Naive thymus-derived CD4-positive, alpha-beta T cell (primary cell): ENCODE data around the gene HERC6. TPM values are rescaled to one million over a fixed set of nuclear protein-coding genes. Genes with fewer than 3 reads are reported as not detected.
"Not testable (repeated sequence)": the region's sequence is repeated elsewhere in the genome, so short reads cannot be mapped to it uniquely, and the experiment has no call there.

Experiments
- ATAC-seq: fragments of 150-1000 bp; cut with Tn5 transposase; 2 replicates; pipeline ENCODE4 v1.10.0; 2021; ENCODE audit warnings: mild to moderate bottlenecking, moderate library complexity
- CTCF ChIA-PET: fragments of 350-600 bp; sonication (Branson Sonifier 250); formaldehyde crosslinking; loops from one replicate; lab custom pipeline; 2021; ENCODE audit warnings: antibody characterized with exemption; lab: Charles Lee
- POLR2A ChIA-PET: fragments of 350-600 bp; sonication (Branson Sonifier 250); formaldehyde crosslinking; loops from one replicate; lab custom pipeline; 2021; ENCODE audit warnings: antibody characterized with exemption, inconsistent platforms; lab: Charles Lee
- DNase-seq, 9 donors: peaks; one replicate each; pipeline versions ENCODE4 v3.0.0 to v3.0.0-alpha.2; 2020 to 2022; ENCODE audit warnings: mixed read lengths in 1 of 9
- H3K27ac ChIP-seq: one replicate; pipeline ENCODE4 v1.7.0; 2013; ENCODE audit warnings: mild to moderate bottlenecking, low read depth, low read length, moderate library complexity
- H3K27me3 ChIP-seq, 2 donors: one replicate each; pipeline ENCODE4 v1.7.0; 2013; ENCODE audit warnings: low read length in 2 of 2, mild to moderate bottlenecking in 2 of 2, moderate library complexity in 2 of 2; ENCODE audit not compliant: control insufficient read depth in 2 of 2, insufficient read depth in 2 of 2
- H3K36me3 ChIP-seq, 3 experiments: 1 replicate in 2 of 3; 2 replicates in 1 of 3; pipeline ENCODE4 v1.7.0; 2013; ENCODE audit warnings: low read length in 3 of 3, mild to moderate bottlenecking in 3 of 3, moderate library complexity in 1 of 3; ENCODE audit not compliant: insufficient read depth in 3 of 3, control insufficient read depth in 2 of 3
- H3K4me1 ChIP-seq, 2 donors: one replicate each; pipeline ENCODE4 v1.7.0; 2013; ENCODE audit warnings: low read length in 2 of 2, mild to moderate bottlenecking in 2 of 2, moderate library complexity in 1 of 2; ENCODE audit not compliant: control insufficient read depth in 2 of 2, insufficient read depth in 2 of 2
- H3K4me3 ChIP-seq: 2 replicates; pipeline ENCODE4 v1.7.0; 2013; ENCODE audit warnings: mild to moderate bottlenecking, low read length
- H3K9me3 ChIP-seq, 3 experiments: 1 replicate in 2 of 3; 2 replicates in 1 of 3; pipeline ENCODE4 v1.7.0; 2013; ENCODE audit warnings: low read length in 3 of 3; ENCODE audit not compliant: control insufficient read depth in 2 of 3
- H3K27ac Mint-ChIP-seq, 9 donors: one replicate each; pipeline ENCODE4 v1.8.0; 2020 to 2022; ENCODE audit warnings: mixed read lengths in 9 of 9, mild to moderate bottlenecking in 8 of 9, moderate library complexity in 5 of 9, inconsistent platforms in 2 of 9
- H3K27me3 Mint-ChIP-seq, 5 donors: one replicate each; pipeline ENCODE4 v1.8.0; 2021 to 2022; ENCODE audit warnings: mixed read lengths in 5 of 5, mild to moderate bottlenecking in 1 of 5
- H3K36me3 Mint-ChIP-seq, 5 donors: one replicate each; pipeline ENCODE4 v1.8.0; 2020 to 2022; ENCODE audit warnings: mixed read lengths in 5 of 5, mild to moderate bottlenecking in 3 of 5, inconsistent platforms in 1 of 5
- H3K4me1 Mint-ChIP-seq, 7 donors: one replicate each; pipeline ENCODE4 v1.8.0; 2020 to 2022; ENCODE audit warnings: mixed read lengths in 7 of 7, mild to moderate bottlenecking in 3 of 7, inconsistent platforms in 1 of 7
- H3K4me3 Mint-ChIP-seq, 10 donors: one replicate each; pipeline ENCODE4 v1.8.0; 2020 to 2022; ENCODE audit warnings: mild to moderate bottlenecking in 10 of 10, mixed read lengths in 10 of 10, moderate library complexity in 6 of 10, inconsistent platforms in 2 of 10
- H3K9me3 Mint-ChIP-seq, 11 donors: one replicate each; pipeline ENCODE4 v1.8.0; 2020 to 2022; ENCODE audit warnings: mixed read lengths in 11 of 11, mild to moderate bottlenecking in 4 of 11, inconsistent platforms in 1 of 11, moderate library complexity in 1 of 11
- intact Hi-C, 2 donors: fragments of 100-400 bp; cut with micrococcal nuclease; formaldehyde crosslinking; loops; one replicate each; pipeline ENCODE4 v1.15.1; 2023
- polyA plus RNA-seq, 2 donors: library from polyadenylated mRNA; unstranded; fragments of 300-500 nt; fragmentation: Illumina TruSeq; gene quantifications; one replicate each; pipeline ENCODE4 v1.2.3, GENCODE V29; 2021
- total RNA-seq, 6 experiments: library from RNA in 5 of 6; stranded (reverse) in 5 of 6; gene quantifications; 1 replicate in 5 of 6; 2 replicates in 1 of 6; pipeline ENCODE4 v1.2.3 and lab custom pipeline; 2021 to 2026

Gene HERC6
- total RNA-seq (10 to 100 TPM; 12.6 to 43.5 (median 23.0) TPM), polyA plus RNA-seq (10 to 100 TPM; 14.6 to 20.0 TPM), total RNA-seq (lab: John Stamatoyannopoulos, UW) (19.5 reads per million, percentile 50 among the genes with 10 or more reads in this experiment)

DNA sequence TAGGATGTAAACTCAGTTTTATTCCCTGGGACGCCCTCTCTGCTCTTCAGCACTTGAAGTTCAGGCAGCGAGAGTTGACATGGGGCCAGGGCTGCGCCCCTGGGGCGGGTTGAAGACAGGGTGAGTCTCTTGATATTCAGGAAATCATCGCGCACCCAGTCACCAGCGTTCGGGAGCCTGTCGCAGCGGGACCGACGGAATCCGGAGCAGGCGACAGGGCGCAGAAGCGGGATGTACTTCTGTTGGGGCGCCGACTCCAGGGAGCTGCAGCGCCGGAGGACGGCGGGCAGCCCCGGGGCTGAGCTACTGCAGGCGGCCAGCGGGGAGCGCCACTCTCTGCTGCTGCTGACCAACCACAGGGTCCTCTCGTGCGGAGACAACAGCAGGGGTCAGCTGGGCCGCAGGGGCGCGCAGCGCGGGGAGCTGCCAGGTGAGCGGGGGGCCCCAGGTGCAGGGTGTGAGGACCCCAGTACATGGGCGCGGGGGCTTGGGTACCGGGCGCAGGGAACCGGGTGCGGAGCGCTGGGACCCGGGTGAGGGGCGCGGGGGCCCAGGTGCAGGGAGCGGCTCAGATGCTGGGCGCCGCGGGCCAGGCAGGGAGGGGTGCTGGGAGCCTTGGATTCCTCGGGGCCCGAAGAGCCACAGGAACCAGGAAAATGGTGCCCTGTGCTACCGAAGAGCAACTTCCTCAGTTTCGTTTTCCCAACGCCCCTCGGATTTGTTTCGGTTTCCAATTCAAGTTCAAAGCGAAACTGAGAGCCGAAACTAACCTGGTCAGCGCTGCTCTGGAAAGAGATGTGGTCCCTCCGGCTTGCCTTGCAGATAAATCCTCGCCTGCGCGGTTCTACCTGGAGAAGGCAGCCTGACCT lies at the start of gene HERC6:
Gene HERC6, plus strand, starts transcription at position 162 of the 869 bp plus-strand sequence. Its CDS starts 70 bp downstream, at position 232.
- Mint-ChIP-seq H3K9me3 (peaks cover 0 to 13% (median 0%) of the 10 kb centered on the region in 11 donors), H3K36me3 (peaks cover 0 to 43% (median 9%) of the 10 kb centered on the region in 5 donors), H3K4me1 (peaks cover 24 to 60% (median 46%) of the 10 kb centered on the region in 7 donors), H3K4me3 (peak within 1 kb of the TSS; percentile 88 to 98 (median 94)), H3K27me3 (no peaks in the 10 kb centered on the region), H3K27ac (peak within 1 kb of the TSS; percentile 91 to 99 (median 94))
- Histone ChIP-seq H3K36me3 (peaks cover 0 to 6% (median 0%) of the 10 kb centered on the region in 3 experiments), H3K27ac (peak within 1 kb of the TSS; percentile 92), H3K27me3 (no peaks in the 10 kb centered on the region), H3K4me1 (peaks cover 21 to 27% of the 10 kb centered on the region in 2 donors), H3K9me3 (no peaks in the 10 kb centered on the region), H3K4me3 (peak within 1 kb of the TSS; percentile 95)
- DNase-seq (peak; percentile 49 to 77 (median 70)), ATAC-seq (peak; percentile 80)
- POLR2A ChIA-PET: interaction anchor here (0.5 to 3.0 kb wide), 6 partner anchors 76 to 987 kb away, joined by 3 to 36 read pairs (median 3); partner anchors contain the start of genes HERC5 and PPM1K
- CTCF ChIA-PET: interaction anchor here (1.1 to 1.4 kb wide), 3 partner anchors 59 to 95 kb away, joined by 3 to 9 read pairs (median 5); partner anchors contain the start of genes HERC5 and PPM1K
- intact Hi-C loops: loop anchor here (1.0 to 10.0 kb wide), 11 partner anchors 10 to 984 kb away; partner anchors contain the start of genes HERC3 (in 1 of the 2), HERC5 (in 1 of the 2), HSD17B11 (in 1 of the 2) and PKD2 (in 1 of the 2)

DNA sequence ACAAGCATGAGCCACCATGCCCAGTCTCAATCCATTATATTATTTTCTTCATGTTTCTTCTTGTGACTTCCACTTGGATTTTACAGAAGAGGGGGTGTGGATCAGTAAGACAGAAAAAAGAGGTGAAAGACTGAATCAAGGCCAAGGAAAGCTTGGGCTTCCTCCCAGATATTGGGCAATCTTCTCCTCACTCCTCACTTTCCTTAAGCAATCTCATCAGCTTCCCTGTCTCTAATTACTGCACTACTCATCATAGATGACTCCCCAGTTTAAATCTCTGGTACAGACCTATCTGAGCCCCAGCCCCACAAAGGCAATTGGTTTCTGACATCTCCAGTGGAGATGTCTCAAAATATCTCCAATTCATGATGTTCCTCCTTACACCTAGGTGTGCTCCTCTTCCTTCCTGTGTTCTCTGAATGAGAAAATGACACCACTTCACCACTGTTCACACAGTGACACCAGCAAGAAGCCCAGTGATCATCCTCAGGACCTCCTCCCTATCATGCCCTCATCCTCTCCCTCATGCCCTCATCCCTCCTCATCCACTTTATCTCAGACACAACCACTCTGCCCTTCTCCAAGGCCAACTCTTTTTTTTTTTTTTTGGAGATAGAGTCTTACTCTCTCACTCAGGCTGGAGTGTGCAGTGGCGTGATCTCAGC lies 44.8 kb upstream of the HERC6 start:
- peaks cover 0 to 5% (median 3%) of the 10 kb centered on the region in 5 donors for H3K27me3 Mint-ChIP-seq
- Histone ChIP-seq H3K36me3 (no peaks in the 10 kb centered on the region), H3K4me1 (no peaks in the 10 kb centered on the region), H3K27ac (no peak overlapping the region), H3K9me3 (no peaks in the 10 kb centered on the region), H3K4me3 (no peak overlapping the region), H3K27me3 (no peaks in the 10 kb centered on the region)
- intact Hi-C loops: no loop called here
- H3K4me3 Mint-ChIP-seq: peak overlapping the region in 1 of 10 donors; percentile 18
- peaks cover 0 to 13% (median 4%) of the 10 kb centered on the region in 5 donors for H3K36me3 Mint-ChIP-seq
- H3K4me1 Mint-ChIP-seq: peaks cover 0 to 17% (median 6%) of the 10 kb centered on the region in 7 donors
- H3K27ac Mint-ChIP-seq: peak overlapping the region in 2 of 9 donors; percentile 21 to 51
- no peak for ATAC-seq
- peaks cover 0 to 6% (median 0%) of the 10 kb centered on the region in 11 donors for H3K9me3 Mint-ChIP-seq
- CTCF ChIA-PET: no interaction called here
- DNase-seq: no peak
- POLR2A ChIA-PET: no interaction called here

DNA sequence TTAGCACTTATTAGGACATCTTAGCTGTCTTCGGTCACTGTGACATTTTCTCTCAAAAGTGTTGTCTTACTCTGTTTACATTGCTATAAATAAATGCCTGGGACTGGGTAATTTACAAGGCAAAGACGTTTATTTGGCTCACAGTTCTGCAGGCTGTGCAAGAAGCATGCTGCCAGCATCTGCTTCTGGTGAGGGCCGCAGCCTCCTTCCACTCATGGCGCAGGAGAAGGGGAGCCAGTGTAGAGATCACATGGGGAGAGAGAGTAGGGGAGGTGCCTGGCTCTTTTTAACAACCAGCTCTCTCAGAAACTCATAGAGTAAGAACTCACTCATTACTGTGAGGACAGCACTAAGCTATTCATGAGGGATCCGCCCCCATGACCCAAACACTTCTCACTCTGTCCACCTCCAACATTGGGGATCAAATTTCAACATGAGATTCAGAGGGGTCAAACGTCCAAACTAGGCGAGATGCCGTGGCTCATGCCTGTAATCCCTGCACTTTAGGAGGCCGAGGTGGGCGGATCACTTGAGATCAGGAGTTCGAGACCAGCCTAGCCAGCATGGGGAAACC lies 43.5 kb upstream of the HERC6 start:
- CTCF ChIA-PET: no interaction called here
- H3K9me3 ChIP-seq: no peaks in the 10 kb centered on the region
- ATAC-seq (no peak), DNase-seq (no peak)
- H3K27me3 Mint-ChIP-seq: peaks cover 0 to 5% (median 3%) of the 10 kb centered on the region in 5 donors
- no peaks in the 10 kb centered on the region for H3K36me3 ChIP-seq
- no peak overlapping the region for H3K4me3 Mint-ChIP-seq
- H3K4me3 ChIP-seq: no peak overlapping the region
- peaks cover 0 to 17% (median 6%) of the 10 kb centered on the region in 7 donors for H3K4me1 Mint-ChIP-seq
- peaks cover 0 to 6% (median 0%) of the 10 kb centered on the region in 11 donors for H3K9me3 Mint-ChIP-seq
- H3K27ac Mint-ChIP-seq: no peak overlapping the region
- H3K27ac ChIP-seq: no peak overlapping the region
- H3K36me3 Mint-ChIP-seq: peaks cover 0 to 13% (median 4%) of the 10 kb centered on the region in 5 donors
- H3K4me1 ChIP-seq: no peaks in the 10 kb centered on the region
- intact Hi-C loops: no loop called here
- H3K27me3 ChIP-seq: no peaks in the 10 kb centered on the region
- POLR2A ChIA-PET: no interaction called here

DNA sequence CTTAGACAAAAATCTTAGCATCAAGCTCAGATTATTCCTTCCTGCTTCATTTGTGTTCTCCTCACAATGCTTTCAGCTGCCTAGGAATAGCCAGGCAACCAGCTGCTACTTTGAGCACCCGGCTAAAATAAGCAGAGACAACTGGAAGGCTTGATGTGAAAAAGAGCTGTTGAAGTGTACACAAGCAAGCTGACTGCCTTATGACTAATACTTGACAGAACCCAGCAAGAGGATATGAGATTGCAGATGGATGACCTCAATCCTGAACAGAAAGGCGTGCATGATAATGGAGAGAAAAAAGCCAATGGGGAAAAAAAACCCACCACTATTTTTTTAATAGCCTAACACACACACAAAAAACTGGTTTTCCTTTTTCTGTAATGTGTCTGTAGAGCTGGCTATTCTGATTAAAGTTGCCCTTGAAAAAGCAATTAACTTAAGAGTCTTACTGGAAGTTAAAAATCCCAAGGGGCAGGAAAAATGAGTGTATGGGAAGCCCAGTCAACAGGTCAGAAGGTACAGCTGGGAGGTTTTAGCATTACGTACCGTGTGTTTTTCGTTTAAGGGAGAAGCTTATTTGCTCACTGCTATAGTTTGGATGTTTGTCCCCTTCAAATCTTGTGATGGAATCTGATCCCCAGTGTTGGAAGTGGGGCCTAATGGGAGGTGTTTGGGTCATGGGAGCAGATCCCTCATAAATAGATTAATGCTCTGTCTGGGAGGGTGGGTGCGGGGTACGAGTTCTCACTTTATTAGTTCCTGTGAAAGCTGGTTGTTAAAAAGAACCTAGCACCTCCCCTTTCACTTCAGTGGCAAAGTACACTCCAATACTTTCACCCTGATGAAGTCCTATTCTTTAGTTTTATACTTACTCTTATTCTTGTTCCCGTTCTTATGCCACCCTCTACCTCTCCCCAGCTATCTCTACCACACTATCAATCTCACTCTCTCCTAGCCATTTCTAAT lies 37.1 kb upstream of the HERC6 start:
- ChIA-PET CTCF (no interaction called here), POLR2A (interaction anchor here (1.0 kb wide), 1 partner anchor 65 kb away, joined by 3 read pairs; no protein-coding TSS in a partner anchor)
- H3K4me1 ChIP-seq: no peaks in the 10 kb centered on the region
- H3K27ac ChIP-seq: no peak overlapping the region
- no peaks in the 10 kb centered on the region for H3K27me3 ChIP-seq
- Mint-ChIP-seq H3K27me3 (no peaks in the 10 kb centered on the region), H3K36me3 (no peaks in the 10 kb centered on the region), H3K4me3 (no peak overlapping the region), H3K4me1 (peaks cover 0 to 2% (median 0%) of the 10 kb centered on the region in 7 donors), H3K27ac (peak overlapping the region in 1 of 9 donors; percentile 6), H3K9me3 (no peaks in the 10 kb centered on the region)
- DNase-seq: no peak
- H3K4me3 ChIP-seq: no peak overlapping the region
- no peaks in the 10 kb centered on the region for H3K36me3 ChIP-seq
- H3K9me3 ChIP-seq: no peaks in the 10 kb centered on the region
- no peak for ATAC-seq
- intact Hi-C loops: no loop called here

DNA sequence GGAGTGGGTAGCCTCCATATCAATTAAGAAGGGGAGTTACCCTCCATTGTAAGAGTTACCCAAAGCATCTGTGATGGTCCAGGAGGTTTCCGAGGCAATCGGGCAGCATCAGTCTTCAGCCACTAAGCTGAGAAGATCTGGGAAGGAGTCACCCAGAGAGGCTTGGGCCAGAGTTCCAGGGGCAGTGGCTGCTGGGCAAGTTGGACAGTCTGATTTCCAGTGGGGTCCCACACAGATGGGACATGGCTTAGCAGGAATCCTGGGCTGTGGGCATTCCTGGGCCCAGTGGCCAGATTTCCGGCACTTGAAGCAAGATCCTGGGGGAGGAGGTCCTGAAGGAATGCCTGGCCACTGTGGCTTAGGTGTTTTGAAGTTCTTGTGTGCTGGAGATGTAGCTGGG lies 31.8 kb upstream of the HERC6 start:
- H3K4me3 Mint-ChIP-seq, H3K27me3 ChIP-seq, H3K9me3 Mint-ChIP-seq, DNase-seq, H3K36me3 Mint-ChIP-seq, H3K27ac Mint-ChIP-seq, H3K4me1 Mint-ChIP-seq, H3K27me3 Mint-ChIP-seq, ATAC-seq, H3K36me3 ChIP-seq, H3K4me1 ChIP-seq, H3K27ac ChIP-seq, H3K4me3 ChIP-seq, POLR2A ChIA-PET, H3K9me3 ChIP-seq, CTCF ChIA-PET, intact Hi-C loops: not testable (repeated sequence)
